Upper lobe of left lung (tissue), 4 donors: ENCODE results near the gene ATP2B1.

Experiments
- CTCF ChIP-seq, 6 experiments: fragments of 450-650 bp in 4 of 6; fragments of 200-600 bp in 2 of 6; sonication (generic) in 2 of 6; IDR thresholded peaks; one replicate each; pipeline ENCODE4 v1.5.1; 2016 to 2019; ENCODE audit warnings: antibody characterized with exemption in 6 of 6
- EP300 ChIP-seq, 4 donors: sonication (generic); formaldehyde crosslinking; IDR thresholded peaks; one replicate each; pipeline ENCODE4 v1.5.1; 2017; ENCODE audit warnings: antibody characterized with exemption in 4 of 4, control low read depth in 2 of 4
- POLR2A ChIP-seq, 4 donors: fragments of 450-650 bp; IDR thresholded peaks; one replicate each; pipeline ENCODE4 v1.5.1; 2016 to 2017; ENCODE audit warnings: antibody characterized with exemption in 4 of 4, mild to moderate bottlenecking in 2 of 4
- POLR2AphosphoS5 ChIP-seq, 2 donors: sonication (generic); formaldehyde crosslinking; IDR thresholded peaks; one replicate each; pipeline ENCODE4 v1.5.1; 2017; ENCODE audit warnings: antibody characterized with exemption in 2 of 2

DNA sequence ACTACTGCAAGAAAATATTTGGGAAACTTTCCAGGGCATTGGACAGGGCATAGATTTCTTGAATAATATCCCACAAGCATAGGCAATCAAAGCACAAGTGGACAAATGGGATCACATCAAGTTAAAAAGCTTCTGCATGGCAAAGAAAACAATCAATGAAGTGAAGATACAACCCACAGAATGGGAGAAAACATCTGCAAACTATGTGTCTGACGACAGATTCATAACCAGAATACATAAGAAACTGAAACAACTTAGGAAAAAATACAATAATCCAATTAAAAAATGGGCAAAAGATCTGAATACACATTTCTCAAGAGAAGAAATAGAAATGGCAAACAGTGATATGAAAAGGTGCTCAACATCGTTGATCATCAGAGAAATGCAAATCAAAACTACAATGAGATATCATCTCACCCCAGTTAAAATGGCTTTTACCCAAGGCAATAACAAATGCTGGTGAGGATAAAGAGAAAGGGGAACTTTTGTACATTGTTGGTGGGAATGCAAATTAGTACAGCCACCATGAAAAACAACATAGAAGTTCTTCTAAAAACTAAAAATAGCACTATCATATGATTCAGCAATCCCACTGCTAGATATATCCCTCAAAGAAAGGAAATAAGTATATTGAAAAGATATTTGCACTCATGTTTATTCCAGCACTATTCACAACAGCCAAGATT, 33.8 kb upstream of the ATP2B1 start:
- no peak for TF ChIP-seq CTCF (IDR thresholded peaks at IDR 0.05)
- no peak for TF ChIP-seq POLR2AphosphoS5 (IDR thresholded peaks at IDR 0.05)
- TF ChIP-seq POLR2A (IDR thresholded peaks at IDR 0.05) = no peak
- no peak for TF ChIP-seq EP300 (IDR thresholded peaks at IDR 0.05)
